ENCODE results near the gene GLS.

The GLS gene

GRCh38 chr2:190935054-190935453, 54.4 kb downstream of the GLS start:
- H3K9me3 ChIP-seq (ENCODE audit: control insufficient read depth, low read length) = no peaks in the 10 kb centered on the region
- H3K14ac ChIP-seq (ENCODE audit: low read length in 2 of 2) = no peak overlapping the region
- no peak overlapping the region for H4K91ac ChIP-seq (ENCODE audit: low read length)
- no peak overlapping the region for H2BK12ac ChIP-seq (ENCODE audit: low read length in 2 of 2)
- no peak overlapping the region for H3K18ac ChIP-seq (ENCODE audit: low read depth in 1 of 2, low read length in 2 of 2)
- H2AK5ac ChIP-seq (ENCODE audit: low read length, severe bottlenecking) = no peak overlapping the region
- DNase-seq = no peak
- H4K8ac ChIP-seq (ENCODE audit: low read length) = no peak overlapping the region
- H3K27me3 ChIP-seq (ENCODE audit: control insufficient read depth in 1 of 2, insufficient read depth in 1 of 2, low read length in 2 of 2) = no peaks in the 10 kb centered on the region
- no peak overlapping the region for H3K4me3 ChIP-seq (ENCODE audit: insufficient read depth in 1 of 2, low read depth in 1 of 2, low read length in 2 of 2)
- H3K27ac ChIP-seq (ENCODE audit: low read length, poor library complexity, severe bottlenecking) = no peak overlapping the region
- H2BK15ac ChIP-seq (ENCODE audit: low read depth, poor library complexity, severe bottlenecking) = no peak overlapping the region
- no peaks in the 10 kb centered on the region for H3K79me1 ChIP-seq (replicated peaks; ENCODE audit: low read length, poor library complexity, severe bottlenecking)
- no peak overlapping the region for H3K4ac ChIP-seq (ENCODE audit: low read depth in 1 of 2, low read length in 2 of 2)
- H2BK120ac ChIP-seq (ENCODE audit: low read depth, low read length) = no peak overlapping the region
- H2AFZ ChIP-seq (ENCODE audit: low read depth, low read length) = no peak overlapping the region
- no peak overlapping the region for H3K9ac ChIP-seq (ENCODE audit: low read length)
- H3K4me2 ChIP-seq (ENCODE audit: low read length, poor library complexity, severe bottlenecking) = no peak overlapping the region
- H3K4me1 ChIP-seq (ENCODE audit: control insufficient read depth, insufficient read depth, low read depth, low read length) = peaks cover 1% of the 10 kb centered on the region
- no peak overlapping the region for H2BK5ac ChIP-seq (ENCODE audit: low read depth, low read length, poor library complexity, severe bottlenecking)
- H3K36me3 ChIP-seq (ENCODE audit: control insufficient read depth in 1 of 2, insufficient read depth in 2 of 2, low read depth in 1 of 2, low read length in 2 of 2) = peaks cover 0 to 66% of the 10 kb centered on the region in 2 experiments
- H3K23ac ChIP-seq (ENCODE audit: low read length in 2 of 2) = no peak overlapping the region

GRCh38 chr2:190938771-190939335, 58.2 kb downstream of the GLS start:
- Histone ChIP-seq H2AFZ (ENCODE audit: low read depth, low read length) (no peak overlapping the region), H3K9ac (ENCODE audit: low read length) (peak overlapping the region; percentile 13), H3K23ac (ENCODE audit: low read length in 2 of 2) (no peak overlapping the region), H3K18ac (ENCODE audit: low read depth in 1 of 2, low read length in 2 of 2) (no peak overlapping the region), H3K27me3 (ENCODE audit: control insufficient read depth in 1 of 2, insufficient read depth in 1 of 2, low read length in 2 of 2) (no peaks in the 10 kb centered on the region), H3K4me1 (ENCODE audit: control insufficient read depth, insufficient read depth, low read depth, low read length) (no peaks in the 10 kb centered on the region), H3K4ac (ENCODE audit: low read depth in 1 of 2, low read length in 2 of 2) (no peak overlapping the region), H4K8ac (ENCODE audit: low read length) (no peak overlapping the region), H3K79me1 (replicated peaks; ENCODE audit: low read length, poor library complexity, severe bottlenecking) (peaks cover 2% of the 10 kb centered on the region), H2BK15ac (ENCODE audit: low read depth, poor library complexity, severe bottlenecking) (no peak overlapping the region), H3K9me3 (ENCODE audit: control insufficient read depth, low read length) (no peaks in the 10 kb centered on the region), H2AK5ac (ENCODE audit: low read length, severe bottlenecking) (no peak overlapping the region), H3K14ac (ENCODE audit: low read length in 2 of 2) (no peak overlapping the region), H2BK120ac (ENCODE audit: low read depth, low read length) (no peak overlapping the region), H4K91ac (ENCODE audit: low read length) (no peak overlapping the region), H3K27ac (ENCODE audit: low read length, poor library complexity, severe bottlenecking) (no peak overlapping the region), H2BK5ac (ENCODE audit: low read depth, low read length, poor library complexity, severe bottlenecking) (peak overlapping the region; percentile 19), H3K36me3 (ENCODE audit: control insufficient read depth in 1 of 2, insufficient read depth in 2 of 2, low read depth in 1 of 2, low read length in 2 of 2) (peaks cover 0 to 39% of the 10 kb centered on the region in 2 experiments), H3K4me3 (ENCODE audit: insufficient read depth in 1 of 2, low read depth in 1 of 2, low read length in 2 of 2) (no peak overlapping the region), H2BK12ac (ENCODE audit: low read length in 2 of 2) (no peak overlapping the region), H3K4me2 (ENCODE audit: low read length, poor library complexity, severe bottlenecking) (no peak overlapping the region)
- DNase-seq = peak; percentile 30
- WGBS = no CpG with 5 or more reads among the region's 1 CpG

GRCh38 chr2:190940454-190940853, 59.8 kb downstream of the GLS start:
- Histone ChIP-seq H4K8ac (ENCODE audit: low read length) (no peak overlapping the region), H3K14ac (ENCODE audit: low read length in 2 of 2) (no peak overlapping the region), H2BK5ac (ENCODE audit: low read depth, low read length, poor library complexity, severe bottlenecking) (no peak overlapping the region), H3K4ac (ENCODE audit: low read depth in 1 of 2, low read length in 2 of 2) (no peak overlapping the region), H3K27me3 (ENCODE audit: control insufficient read depth in 1 of 2, insufficient read depth in 1 of 2, low read length in 2 of 2) (no peaks in the 10 kb centered on the region), H2BK15ac (ENCODE audit: low read depth, poor library complexity, severe bottlenecking) (no peak overlapping the region), H3K9me3 (ENCODE audit: control insufficient read depth, low read length) (no peaks in the 10 kb centered on the region), H3K79me1 (replicated peaks; ENCODE audit: low read length, poor library complexity, severe bottlenecking) (peaks cover 2% of the 10 kb centered on the region), H2BK120ac (ENCODE audit: low read depth, low read length) (no peak overlapping the region), H3K18ac (ENCODE audit: low read depth in 1 of 2, low read length in 2 of 2) (no peak overlapping the region), H4K91ac (ENCODE audit: low read length) (no peak overlapping the region), H3K27ac (ENCODE audit: low read length, poor library complexity, severe bottlenecking) (no peak overlapping the region), H3K4me2 (ENCODE audit: low read length, poor library complexity, severe bottlenecking) (no peak overlapping the region), H3K36me3 (ENCODE audit: control insufficient read depth in 1 of 2, insufficient read depth in 2 of 2, low read depth in 1 of 2, low read length in 2 of 2) (peaks cover 0 to 27% of the 10 kb centered on the region in 2 experiments), H2AK5ac (ENCODE audit: low read length, severe bottlenecking) (no peak overlapping the region), H3K4me1 (ENCODE audit: control insufficient read depth, insufficient read depth, low read depth, low read length) (no peaks in the 10 kb centered on the region), H3K9ac (ENCODE audit: low read length) (no peak overlapping the region), H2BK12ac (ENCODE audit: low read length in 2 of 2) (no peak overlapping the region), H3K23ac (ENCODE audit: low read length in 2 of 2) (no peak overlapping the region), H3K4me3 (ENCODE audit: insufficient read depth in 1 of 2, low read depth in 1 of 2, low read length in 2 of 2) (no peak overlapping the region), H2AFZ (ENCODE audit: low read depth, low read length) (no peak overlapping the region)
- no peak for DNase-seq
- no CpG with 5 or more reads among the region's 1 CpG for WGBS

GRCh38 chr2:190941571-190941970, 61.0 kb downstream of the GLS start:
- no peak overlapping the region for H2BK5ac ChIP-seq (ENCODE audit: low read depth, low read length, poor library complexity, severe bottlenecking)
- peaks cover 2% of the 10 kb centered on the region for H3K79me1 ChIP-seq (replicated peaks; ENCODE audit: low read length, poor library complexity, severe bottlenecking)
- H3K27ac ChIP-seq (ENCODE audit: low read length, poor library complexity, severe bottlenecking) = no peak overlapping the region
- H3K4ac ChIP-seq (ENCODE audit: low read depth in 1 of 2, low read length in 2 of 2) = no peak overlapping the region
- H2BK15ac ChIP-seq (ENCODE audit: low read depth, poor library complexity, severe bottlenecking) = no peak overlapping the region
- H3K14ac ChIP-seq (ENCODE audit: low read length in 2 of 2) = no peak overlapping the region
- DNase-seq = no peak
- H3K4me3 ChIP-seq (ENCODE audit: insufficient read depth in 1 of 2, low read depth in 1 of 2, low read length in 2 of 2) = no peak overlapping the region
- peaks cover 0 to 18% of the 10 kb centered on the region in 2 experiments for H3K36me3 ChIP-seq (ENCODE audit: control insufficient read depth in 1 of 2, insufficient read depth in 2 of 2, low read depth in 1 of 2, low read length in 2 of 2)
- no peak overlapping the region for H3K4me2 ChIP-seq (ENCODE audit: low read length, poor library complexity, severe bottlenecking)
- H2BK120ac ChIP-seq (ENCODE audit: low read depth, low read length) = no peak overlapping the region
- H3K18ac ChIP-seq (ENCODE audit: low read depth in 1 of 2, low read length in 2 of 2) = no peak overlapping the region
- H3K9ac ChIP-seq (ENCODE audit: low read length) = no peak overlapping the region
- H2BK12ac ChIP-seq (ENCODE audit: low read length in 2 of 2) = no peak overlapping the region
- no peak overlapping the region for H2AFZ ChIP-seq (ENCODE audit: low read depth, low read length)
- no peak overlapping the region for H4K8ac ChIP-seq (ENCODE audit: low read length)
- 100% methylated on average over 1 of the region's 2 CpGs for WGBS
- no peaks in the 10 kb centered on the region for H3K9me3 ChIP-seq (ENCODE audit: control insufficient read depth, low read length)
- H3K4me1 ChIP-seq (ENCODE audit: control insufficient read depth, insufficient read depth, low read depth, low read length) = no peaks in the 10 kb centered on the region
- no peak overlapping the region for H3K23ac ChIP-seq (ENCODE audit: low read length in 2 of 2)
- no peak overlapping the region for H4K91ac ChIP-seq (ENCODE audit: low read length)
- no peak overlapping the region for H2AK5ac ChIP-seq (ENCODE audit: low read length, severe bottlenecking)
- no peaks in the 10 kb centered on the region for H3K27me3 ChIP-seq (ENCODE audit: control insufficient read depth in 1 of 2, insufficient read depth in 1 of 2, low read length in 2 of 2)

Data from mesenchymal stem cell (in vitro differentiated cells and primary cell).